OCI-M2 (cell line): ENCODE measurements around the gene CNIH3.

ENCODE experiments used
- DNase-seq: peaks from one replicate; lab custom pipeline; 2025; ENCODE audit not compliant: unreplicated experiment; lab: John Stamatoyannopoulos, UW

CNIH3 gene

DNA sequence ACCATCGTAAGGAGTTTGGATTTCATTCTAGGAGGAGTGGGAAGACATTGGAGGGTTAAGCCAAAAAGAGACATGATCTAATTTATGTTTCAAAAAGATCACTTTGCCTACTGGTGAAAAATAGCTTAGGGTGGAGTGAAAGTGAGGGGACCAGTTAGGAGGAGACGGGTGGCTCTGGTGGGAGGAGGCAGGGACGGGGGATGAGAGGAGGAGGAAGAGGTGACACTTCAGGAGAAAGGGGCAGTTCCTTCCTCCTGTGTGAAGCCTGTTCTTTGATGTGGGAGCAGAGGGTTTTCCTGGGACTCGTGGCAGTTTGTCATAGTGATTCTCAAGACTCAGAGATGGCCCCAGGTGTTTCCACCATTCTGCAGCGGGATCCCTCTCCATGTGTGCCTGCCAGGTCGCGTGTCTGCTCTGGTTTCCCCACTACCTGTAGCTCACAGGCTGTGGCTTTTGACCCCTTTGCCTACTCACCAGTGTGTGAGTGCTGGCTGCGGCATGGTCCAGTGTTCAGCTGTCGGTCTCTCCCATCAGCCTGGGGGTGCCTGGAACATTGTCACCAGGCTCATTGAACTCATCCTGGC, 102.4 kb downstream of the CNIH3 start:
- no peak for DNase-seq

DNA sequence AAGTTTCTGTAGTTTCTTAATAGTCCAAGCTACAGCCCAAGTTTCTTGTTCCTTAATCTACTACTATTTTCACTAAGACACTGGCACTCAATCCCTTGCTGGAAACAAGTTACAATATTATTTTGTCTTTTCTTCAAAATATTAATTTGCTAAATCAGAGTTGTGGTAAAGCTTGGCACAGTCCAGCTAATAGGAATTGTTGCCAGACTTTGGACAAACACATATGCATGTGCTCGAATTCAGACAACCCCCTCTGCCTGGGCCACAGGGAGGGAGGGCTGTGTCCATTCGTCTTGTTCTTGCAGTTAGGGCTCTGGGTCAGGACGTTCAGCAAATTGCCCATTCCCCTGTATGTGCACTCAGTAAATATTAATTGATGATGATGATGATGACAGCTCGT, 103.6 kb downstream of the CNIH3 start:
- DNase-seq = no peak

DNA sequence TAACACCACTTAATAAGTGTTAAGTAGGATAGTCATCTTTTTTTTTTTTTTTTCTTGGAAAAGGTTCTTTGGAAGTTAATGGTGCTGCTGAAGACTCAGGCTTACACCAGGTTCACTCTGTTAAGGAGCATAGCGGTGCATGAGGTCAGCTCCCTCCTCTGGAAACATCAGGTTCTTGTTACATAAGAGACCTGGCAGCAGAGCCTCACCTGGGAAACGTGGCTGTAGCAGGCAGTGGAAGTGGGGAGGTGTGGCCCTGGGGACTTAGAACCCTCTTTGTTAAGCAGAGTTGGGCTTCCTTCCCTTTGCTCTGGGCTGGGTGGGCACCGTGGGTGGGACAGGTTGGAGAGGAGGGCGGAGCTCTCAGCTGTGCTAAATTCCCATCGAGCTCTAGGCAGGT, 104.1 kb downstream of the CNIH3 start:
- DNase-seq = no peak

DNA sequence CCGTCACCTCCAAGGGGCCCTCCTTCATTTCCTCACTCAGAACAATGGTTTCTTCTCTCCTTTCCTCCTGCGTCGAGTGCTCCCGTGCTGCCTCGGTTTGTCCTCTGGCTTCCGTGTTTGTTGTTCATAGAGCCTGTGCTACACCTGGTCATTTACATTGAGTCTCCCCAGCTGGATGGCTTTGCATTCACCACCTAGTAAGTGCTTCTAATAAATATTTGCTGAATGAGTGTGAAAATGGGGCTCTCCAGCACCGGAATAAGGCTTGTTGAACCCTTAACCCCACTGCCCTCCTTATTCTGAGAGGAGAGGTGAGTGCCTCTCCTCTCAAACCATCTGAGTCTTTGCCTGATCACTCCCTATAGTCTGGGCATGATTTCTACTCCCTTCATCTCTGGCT, 104.9 kb downstream of the CNIH3 start:
- no peak for DNase-seq

DNA sequence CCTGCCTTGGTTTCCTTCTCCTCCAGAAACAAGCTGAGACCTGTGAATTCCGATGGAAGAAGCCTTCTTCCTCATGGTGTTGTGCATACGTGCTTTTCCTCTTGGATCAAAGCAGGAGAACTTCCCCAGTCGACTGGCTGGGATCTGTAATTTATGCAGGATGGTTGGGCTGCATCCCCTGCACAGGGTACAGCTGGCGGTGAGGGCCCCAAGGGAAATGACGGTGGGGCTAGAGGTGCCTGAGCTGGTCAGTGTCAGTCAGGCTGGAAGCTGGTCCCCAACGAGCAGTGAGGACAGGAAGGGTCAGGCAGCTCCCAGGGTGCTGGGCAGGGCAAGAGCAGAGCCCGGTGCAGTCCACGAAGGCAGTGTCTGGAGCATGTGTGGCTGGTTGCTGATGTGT, 106.7 kb downstream of the CNIH3 start:
- no peak for DNase-seq

DNA sequence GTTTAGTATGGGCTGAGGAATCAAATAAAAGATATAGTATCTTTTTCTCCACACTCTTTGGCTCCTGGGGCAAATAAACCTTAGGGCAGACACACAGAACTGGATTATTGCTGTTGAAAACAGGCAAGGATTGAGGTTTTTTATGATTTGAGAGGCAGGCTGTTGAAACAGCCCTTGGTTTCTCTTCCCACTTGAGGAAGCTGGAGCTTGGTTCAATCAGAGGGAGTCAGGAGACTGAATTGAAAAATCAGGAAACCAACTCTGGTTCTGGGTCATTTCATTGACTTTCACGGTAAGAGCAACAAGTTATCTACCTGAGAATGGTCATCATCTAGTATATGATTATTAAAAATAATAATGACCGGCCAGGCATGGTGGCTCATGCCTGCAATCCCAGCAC, 108.4 kb downstream of the CNIH3 start:
- DNase-seq = no peak

DNA sequence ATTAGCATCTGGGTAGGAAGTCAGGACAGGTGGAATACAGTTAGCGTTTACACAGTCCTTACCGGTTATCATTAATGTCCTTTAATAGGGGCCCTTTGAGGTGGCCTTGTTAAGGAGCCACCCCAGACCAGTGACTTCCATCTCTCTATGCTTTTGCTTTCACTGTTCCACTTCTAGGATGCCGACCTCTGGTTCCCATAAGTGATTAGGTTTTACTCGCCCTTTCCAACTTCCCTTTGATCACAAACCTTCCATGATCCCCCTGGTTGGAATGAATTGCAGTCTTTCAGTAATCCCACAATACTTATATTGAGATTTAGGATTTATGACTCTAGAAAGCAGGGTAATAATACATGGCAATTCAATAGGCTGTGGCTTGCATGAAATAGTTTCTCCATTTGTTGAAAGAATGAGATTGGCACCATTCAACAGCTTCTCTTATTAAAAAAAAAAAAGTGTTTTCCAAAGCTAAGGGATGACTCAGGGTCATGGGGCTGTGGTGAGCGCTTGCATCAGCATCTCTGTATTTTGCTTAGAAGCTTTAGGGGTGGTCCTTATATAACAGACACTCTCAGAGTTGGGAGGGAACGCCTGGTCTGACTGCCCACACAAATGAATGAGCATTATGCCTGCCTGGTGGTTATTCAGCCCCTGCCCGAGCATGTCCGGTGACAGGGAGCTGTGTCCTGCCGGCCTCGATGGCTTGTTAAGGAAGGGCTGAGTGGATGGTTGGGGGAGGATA, 110.5 kb downstream of the CNIH3 start:
- no peak for DNase-seq

DNA sequence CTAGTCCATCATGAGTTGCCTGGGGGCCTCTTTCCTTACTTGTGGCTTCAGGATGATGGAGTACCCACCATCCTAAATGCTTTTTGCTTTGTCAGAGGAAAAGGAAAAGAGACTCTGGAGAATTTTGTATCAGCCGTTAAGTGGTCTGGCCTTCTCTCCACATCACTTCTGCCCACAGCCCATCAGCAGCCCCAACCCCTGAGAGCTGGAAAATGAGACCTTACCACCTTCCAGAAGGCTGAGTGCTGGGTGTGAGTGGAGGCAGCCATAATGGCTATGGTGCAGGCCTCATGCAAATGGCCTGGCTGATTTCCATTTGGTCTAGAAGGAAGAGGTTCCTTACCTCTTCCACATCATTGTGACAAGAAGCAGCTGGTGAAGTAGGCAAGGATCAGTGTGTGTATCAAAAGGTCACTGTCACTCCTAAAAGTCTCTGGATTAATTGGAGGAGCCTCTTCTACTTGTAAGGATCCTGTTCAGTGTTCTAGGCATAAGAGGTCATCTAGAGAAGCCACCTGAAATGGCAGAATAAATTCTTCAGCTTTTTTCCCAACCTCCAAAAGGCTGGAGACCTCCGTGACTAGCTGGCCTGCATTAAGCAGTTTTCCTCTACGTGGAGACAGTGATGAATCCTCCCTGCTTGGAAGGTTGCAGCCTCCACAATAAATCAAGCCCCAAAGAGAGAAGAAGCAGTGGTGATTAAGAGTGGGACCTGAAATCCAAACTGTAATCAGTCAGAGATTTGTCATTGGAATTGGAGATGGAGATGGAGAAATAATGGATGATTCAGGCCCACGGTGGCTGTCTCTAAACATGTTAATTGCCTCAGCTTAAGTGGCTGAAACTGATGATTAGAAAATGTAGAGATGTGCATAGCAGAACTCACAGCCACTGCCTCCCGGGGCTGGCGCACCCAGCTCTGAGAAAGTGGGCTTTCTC, 111.5 kb downstream of the CNIH3 start:
- DNase-seq = no peak

DNA sequence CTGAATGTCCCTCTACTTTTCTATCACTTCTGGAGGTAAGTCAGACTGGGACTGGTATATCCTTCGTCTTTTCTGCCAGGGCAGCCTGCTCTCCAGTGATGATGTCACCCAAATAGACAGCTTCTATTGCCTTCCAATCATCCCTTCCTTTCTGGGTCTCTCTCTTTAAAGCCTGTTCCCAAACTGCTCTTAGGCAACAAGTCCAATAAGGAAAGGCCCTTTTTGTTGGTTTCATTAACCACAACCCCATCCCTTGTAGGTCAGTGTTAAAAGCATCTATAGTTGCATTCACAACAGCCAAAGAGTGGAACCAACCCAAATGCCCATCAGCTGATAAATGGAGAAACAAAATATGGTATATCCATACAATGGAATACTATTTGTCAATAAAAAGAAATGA, 114.4 kb downstream of the CNIH3 start:
- DNase-seq = no peak

DNA sequence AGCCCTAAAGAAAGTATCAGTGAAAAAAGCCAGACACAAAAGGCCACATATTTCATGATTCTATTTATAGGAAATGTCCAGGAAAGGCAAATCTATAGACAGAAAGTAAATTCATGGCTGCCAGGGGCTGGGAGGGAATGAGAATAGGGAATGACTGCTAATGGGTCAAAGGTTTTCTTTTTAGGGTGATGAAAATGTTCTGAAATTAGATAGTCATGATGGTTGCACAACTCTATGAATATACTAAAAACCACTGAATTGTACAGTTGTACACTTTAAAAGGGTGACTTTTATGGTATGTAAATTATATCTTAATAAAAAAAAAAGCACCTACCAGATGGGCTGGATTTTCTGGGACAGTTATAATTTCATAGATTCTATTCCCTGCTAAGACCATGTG, 114.8 kb downstream of the CNIH3 start:
- DNase-seq = no peak

DNA sequence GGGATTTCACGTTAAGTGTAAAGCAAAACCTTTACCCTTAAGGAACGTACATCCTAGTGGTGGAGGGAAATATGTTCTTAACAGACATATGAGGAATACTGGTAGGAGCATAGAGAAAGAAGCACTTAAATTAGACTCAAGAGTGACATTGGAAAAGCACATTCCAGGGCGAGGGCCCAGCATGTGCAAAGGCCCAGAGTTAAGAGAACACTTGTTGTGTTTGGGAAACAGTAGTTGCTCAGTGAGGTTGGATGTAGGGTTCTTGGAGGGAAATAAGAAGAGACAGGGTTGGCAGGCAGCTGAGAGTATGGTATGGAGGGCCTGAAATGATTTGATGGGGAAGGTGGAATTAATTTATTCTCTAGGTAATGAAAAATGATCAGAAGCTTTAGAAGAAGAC, 115.5 kb downstream of the CNIH3 start:
- no peak for DNase-seq

DNA sequence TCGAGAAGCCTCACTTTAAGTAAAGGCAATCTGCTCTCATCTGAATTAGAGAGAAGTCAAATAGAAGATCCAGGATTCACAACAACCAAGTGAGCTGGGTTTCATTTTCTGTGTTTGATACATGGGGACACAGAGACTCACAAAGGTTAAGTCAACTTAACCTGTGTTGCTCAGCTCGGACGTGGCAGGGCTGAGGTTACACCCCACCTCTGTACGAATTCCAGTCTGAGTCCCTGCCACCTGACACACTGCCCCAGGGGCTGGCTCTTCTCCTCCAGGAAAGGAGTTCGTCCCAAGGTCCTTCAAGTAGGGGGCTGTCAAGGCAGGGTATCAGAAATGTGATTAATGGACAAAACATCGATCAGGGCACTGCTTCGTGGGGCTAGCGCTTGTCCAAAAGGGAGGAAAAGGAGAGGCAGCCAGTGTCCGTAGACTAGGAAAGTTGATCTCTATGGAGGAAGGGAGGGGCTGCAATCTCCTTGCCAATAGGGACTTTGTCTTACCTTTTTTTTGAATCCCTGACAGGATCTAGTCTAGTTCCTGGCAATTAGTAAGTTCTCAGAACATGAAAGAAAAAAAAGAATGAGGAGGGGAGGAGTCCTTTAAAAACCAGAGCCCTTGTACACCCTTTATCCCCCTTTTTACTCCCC, 116.4 kb downstream of the CNIH3 start:
- DNase-seq = no peak

DNA sequence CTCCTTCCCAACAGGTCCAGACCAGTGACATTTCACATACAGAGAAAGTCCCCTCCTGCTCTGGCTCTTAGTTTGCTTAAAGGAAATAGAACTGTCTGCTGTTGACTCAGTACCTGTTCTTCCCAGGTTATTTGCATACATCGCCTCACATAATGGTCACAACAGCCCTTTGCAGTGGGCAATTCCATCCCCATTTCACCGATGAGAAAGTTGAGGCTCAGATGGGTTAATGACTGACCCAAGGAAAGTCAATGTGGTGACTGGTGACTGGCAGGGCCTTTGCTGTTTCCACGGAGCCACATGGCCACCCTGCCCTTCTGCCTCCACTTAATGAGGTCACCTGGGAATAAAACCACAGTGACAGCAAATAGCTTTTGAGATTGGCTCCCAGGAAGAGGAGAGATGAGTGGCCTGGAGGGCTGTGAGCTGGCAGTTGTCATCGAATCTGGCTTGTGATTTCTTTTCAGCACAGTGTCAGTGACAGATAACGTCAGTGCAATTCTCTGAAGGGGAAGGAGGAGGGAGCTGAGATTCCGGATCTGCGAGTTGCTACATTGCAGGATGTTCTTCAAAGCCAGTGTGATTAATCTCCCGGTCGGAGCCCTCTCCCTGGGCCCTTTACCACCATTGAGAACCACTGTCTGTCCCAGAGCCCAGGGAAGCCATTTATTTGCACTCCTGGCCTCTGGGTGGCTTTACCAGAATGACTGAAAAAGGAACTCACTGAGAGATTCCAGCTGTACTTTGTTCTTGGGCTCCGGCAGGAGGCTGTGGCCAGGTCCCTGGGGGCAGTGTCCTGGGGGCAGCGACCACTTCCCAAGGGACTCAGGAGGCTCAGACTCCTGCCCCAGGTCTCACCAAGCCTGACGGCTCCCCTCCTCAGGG, 117.2 kb downstream of the CNIH3 start:
- no peak for DNase-seq

DNA sequence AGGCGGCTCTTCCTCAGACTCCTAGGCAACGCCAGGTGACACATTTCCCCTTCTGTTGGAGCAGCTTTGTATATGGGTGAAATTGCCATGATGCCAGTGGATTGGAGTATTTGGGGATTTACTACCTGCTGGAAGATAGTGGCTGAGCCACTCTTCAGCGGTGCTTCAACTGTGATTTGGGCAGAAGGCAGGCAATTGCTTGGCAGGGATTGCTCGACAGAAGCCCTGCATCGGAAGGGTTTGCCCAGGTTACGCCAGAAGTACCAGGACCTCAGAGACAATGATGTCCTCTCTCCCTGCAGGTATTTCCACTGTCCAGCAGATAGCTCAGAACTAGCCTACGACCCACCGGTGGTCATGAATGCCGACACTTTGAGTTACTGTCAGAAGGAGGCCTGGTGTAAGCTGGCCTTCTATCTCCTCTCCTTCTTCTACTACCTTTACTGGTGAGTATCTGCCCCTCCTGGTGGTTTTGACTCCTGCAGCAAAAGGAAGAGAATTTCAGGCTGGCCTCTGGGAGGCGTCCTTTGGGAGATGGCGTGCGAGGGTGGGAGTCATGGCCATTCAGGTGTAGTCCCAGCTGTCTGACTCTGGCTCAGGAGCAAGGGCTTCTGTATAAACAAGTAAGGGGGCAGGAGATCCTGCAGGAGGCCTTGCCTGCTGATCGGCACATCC, 118.3 kb downstream of the CNIH3 start:
- DNase-seq = no peak

DNA sequence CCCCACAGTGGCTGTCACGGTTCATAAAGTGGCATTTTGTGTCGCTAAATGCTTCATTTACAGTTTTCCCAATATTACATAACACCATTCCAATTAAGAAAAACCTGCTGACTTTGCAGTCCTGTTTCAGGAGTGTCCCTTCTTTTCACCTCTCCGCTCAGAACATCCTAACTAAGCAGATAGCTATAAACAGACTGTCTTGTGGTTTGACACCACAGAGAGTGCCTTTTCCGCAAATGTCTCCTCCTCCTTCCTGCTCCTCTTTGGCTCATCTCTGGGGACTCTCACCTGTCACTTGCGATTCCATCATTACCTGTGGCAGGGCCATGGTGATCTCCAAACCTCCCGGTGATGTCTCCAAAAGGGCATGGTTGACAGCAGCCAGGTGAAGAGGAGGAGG, 119.0 kb downstream of the CNIH3 start:
- no peak for DNase-seq

DNA sequence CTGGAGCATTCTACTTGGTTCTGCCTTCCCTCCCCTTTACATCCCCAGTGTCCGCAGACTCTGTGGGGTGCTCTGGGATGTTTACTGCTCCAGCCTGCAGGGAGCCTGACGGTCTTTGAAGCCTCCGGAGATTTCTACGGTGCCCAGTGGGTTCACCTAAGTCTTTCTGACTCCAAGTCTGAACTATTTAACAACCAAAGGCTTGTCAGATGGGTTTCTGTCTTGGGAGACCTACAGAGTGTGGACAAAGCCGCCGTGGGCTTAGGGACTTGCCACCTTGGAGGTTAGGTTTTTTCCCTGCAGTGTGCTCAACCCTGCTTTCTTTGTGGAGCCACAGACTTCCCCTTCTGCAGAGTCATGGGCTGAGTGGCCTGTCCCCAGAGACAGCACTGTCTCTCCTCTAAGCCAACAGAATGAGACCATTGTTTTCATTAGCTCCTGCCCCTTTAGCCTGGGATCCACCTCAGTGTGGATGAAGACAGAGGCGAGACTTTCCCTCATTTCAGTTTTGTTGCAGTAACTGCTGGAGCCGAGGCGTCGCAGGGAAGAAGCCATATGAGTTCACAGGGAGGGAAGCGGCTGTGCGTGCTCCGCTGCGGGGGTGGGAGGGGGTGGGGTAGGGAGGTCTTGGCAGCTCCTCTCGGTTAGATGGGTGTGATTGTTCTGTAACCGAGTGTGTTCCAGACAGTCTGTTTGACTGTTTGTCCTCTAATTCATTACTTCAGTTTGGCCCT, 120.7 kb downstream of the CNIH3 start:
- DNase-seq = no peak

DNA sequence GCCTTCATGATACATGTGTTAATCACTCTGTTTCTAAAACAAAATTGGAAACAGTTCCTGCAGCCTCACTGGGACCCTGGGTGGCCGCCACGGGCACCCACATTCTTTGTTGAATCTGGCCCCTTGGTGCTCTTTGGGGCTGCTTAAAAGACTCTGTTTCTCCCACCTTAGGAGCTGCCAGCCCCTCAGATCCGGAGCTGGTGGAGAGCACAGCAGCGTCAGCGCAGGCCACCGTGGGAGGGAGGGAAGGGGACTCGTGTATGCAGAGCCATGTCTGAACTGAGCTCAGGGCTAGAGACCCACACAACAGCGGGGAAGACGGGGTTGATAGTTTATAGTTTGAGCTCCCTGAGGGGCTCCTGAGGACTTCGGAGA, 121.2 kb downstream of the CNIH3 start:
- DNase-seq = no peak

DNA sequence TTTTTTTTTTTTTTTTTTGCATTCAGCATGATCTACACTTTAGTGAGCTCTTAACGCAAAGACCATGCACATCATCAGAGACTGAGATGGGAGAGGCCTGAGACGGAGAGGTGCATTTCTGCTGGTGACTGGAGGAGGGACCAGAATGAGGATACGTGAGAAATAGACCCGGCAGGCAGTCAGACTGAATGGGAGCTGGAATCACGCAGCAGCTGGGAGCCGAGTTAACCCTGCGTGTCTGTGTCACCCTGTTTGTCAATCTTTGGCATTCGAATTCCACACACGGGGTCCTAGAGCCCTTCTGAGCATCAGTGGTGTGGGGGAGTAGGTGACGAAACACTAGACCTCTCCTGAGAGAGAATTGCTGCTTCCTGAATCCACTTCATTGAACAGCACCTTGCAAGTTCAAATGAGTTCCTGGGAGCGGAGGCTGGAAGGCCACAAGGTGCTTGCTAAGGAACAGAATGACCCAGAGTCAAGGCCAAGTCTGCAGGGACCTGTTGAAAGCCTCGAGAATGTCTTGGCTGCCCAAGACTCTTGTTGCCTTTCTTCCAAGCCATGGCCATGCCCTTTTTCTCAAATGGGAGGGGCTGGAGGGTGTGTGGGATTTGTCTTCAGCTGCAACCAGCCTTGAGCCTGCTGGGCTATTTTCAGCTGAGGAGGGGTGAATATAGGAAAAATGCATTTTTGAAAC, 123.3 kb downstream of the CNIH3 start:
- no peak for DNase-seq
